Parathyroid adenoma (tissue), 2 donors: ENCODE data around the gene DPCD.
"Not testable (repeated sequence)": the region's sequence is repeated elsewhere in the genome, so short reads cannot be mapped to it uniquely, and the experiment has no call there.

Source experiments
- H2AFZ ChIP-seq: fragments of 300-600 bp; sonication (generic); one replicate; pipeline ENCODE4 v1.7.0; 2017; ENCODE audit warnings: antibody characterized with exemption, mild to moderate bottlenecking
- H3K27ac ChIP-seq: fragments of 300-600 bp; sonication (generic); one replicate; pipeline ENCODE4 v1.7.0; 2017
- H3K27me3 ChIP-seq: fragments of 300-600 bp; sonication (generic); one replicate; pipeline ENCODE4 v1.7.0; 2017; ENCODE audit warnings: low read length; ENCODE audit not compliant: control insufficient read depth, insufficient read depth
- H3K36me3 ChIP-seq: fragments of 300-600 bp; sonication (generic); one replicate; pipeline ENCODE4 v1.7.0; 2017; ENCODE audit warnings: low read length; ENCODE audit not compliant: control insufficient read depth, insufficient read depth
- H3K4me1 ChIP-seq: fragments of 300-600 bp; sonication (generic); one replicate; pipeline ENCODE4 v1.7.0; 2017; ENCODE audit warnings: control low read depth
- H3K4me2 ChIP-seq: fragments of 300-600 bp; sonication (generic); one replicate; pipeline ENCODE4 v1.7.0; 2017; ENCODE audit warnings: low read length
- H3K4me3 ChIP-seq: fragments of 300-600 bp; sonication (generic); one replicate; pipeline ENCODE4 v1.7.0; 2017; ENCODE audit warnings: low read depth, low read length
- H3K79me2 ChIP-seq: fragments of 300-600 bp; sonication (generic); one replicate; pipeline ENCODE4 v1.7.0; 2017; ENCODE audit warnings: control low read depth
- H3K9ac ChIP-seq: fragments of 300-600 bp; sonication (generic); one replicate; pipeline ENCODE4 v1.7.0; 2017; ENCODE audit warnings: mild to moderate bottlenecking
- H3K9me3 ChIP-seq: fragments of 300-600 bp; sonication (generic); one replicate; pipeline ENCODE4 v1.7.0; 2017; ENCODE audit warnings: low read length; ENCODE audit not compliant: control insufficient read depth
- TF ChIP-seq, protein P1 (sequence below): fragments of 300-600 bp; sonication (generic); IDR thresholded peaks from one replicate; pipeline ENCODE4 v1.7.0; 2017; ENCODE audit warnings: antibody characterized with exemption, mild to moderate bottlenecking
- donor health status: primary hyperparathyroidism.

Gene DPCD

DNA sequence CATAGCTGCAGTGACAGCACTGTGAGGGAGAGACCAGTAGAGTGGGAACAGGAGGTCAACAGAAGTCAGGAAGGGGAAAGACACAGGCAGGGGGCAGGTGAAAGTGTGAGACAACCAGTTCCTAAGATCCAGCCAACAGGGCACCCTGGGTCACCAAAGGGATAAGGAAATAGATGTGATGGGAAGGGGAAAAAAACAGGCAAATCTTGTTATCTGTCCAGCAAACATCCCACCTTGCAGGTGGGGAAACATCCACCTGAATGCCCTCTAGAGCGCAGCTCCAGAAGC lies 42.5 kb downstream of the DPCD start:
- TF ChIP-seq, protein P1, sequence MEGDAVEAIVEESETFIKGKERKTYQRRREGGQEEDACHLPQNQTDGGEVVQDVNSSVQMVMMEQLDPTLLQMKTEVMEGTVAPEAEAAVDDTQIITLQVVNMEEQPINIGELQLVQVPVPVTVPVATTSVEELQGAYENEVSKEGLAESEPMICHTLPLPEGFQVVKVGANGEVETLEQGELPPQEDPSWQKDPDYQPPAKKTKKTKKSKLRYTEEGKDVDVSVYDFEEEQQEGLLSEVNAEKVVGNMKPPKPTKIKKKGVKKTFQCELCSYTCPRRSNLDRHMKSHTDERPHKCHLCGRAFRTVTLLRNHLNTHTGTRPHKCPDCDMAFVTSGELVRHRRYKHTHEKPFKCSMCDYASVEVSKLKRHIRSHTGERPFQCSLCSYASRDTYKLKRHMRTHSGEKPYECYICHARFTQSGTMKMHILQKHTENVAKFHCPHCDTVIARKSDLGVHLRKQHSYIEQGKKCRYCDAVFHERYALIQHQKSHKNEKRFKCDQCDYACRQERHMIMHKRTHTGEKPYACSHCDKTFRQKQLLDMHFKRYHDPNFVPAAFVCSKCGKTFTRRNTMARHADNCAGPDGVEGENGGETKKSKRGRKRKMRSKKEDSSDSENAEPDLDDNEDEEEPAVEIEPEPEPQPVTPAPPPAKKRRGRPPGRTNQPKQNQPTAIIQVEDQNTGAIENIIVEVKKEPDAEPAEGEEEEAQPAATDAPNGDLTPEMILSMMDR, result no peak
- H2AFZ ChIP-seq, result no peak overlapping the region
- no peaks in the 10 kb centered on the region for H3K9me3 ChIP-seq
- no peaks in the 10 kb centered on the region for H3K27me3 ChIP-seq
- H3K9ac ChIP-seq, result no peak overlapping the region
- no peaks in the 10 kb centered on the region for H3K4me1 ChIP-seq
- no peaks in the 10 kb centered on the region for H3K36me3 ChIP-seq
- peaks cover 40% of the 10 kb centered on the region for H3K79me2 ChIP-seq
- H3K4me2 ChIP-seq, result no peak overlapping the region
- no peak overlapping the region for H3K27ac ChIP-seq
- H3K4me3 ChIP-seq, result no peak overlapping the region

DNA sequence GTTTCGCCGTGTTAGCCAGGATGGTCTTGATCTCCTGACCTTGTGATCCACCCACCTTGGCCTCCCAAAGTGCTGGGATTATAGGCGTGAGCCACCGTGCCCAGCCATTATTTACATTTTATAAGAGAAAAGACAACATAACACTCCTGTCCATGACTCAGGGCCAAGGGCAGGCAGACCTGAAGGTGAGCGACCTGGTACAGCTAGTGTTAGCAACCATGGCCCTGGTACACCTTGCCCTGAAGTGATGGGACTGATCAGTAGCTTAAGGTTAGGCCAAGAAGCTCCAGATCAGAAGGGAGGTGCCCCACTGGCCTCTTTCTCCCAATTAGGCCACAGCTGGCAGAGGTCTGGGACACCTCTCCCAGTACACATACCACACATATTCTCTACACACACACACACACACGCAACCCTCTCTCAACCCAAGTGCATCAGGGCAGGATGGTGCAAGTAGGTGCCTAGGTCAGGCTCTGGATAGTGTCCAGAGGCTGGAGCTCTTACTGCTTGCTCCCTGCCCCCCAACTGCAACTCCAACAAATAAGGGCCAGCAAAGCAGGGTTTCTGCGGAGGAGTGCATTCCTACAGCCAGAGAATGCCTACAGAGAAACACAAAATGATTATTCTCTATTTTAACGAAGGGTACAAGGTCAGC lies 43.8 kb downstream of the DPCD start:
- H3K79me2 ChIP-seq, result peaks cover 46% of the 10 kb centered on the region
- H3K4me2 ChIP-seq, result no peak overlapping the region
- H3K36me3 ChIP-seq, result no peaks in the 10 kb centered on the region
- no peaks in the 10 kb centered on the region for H3K4me1 ChIP-seq
- TF ChIP-seq, protein P1, result no peak
- H3K27me3 ChIP-seq, result no peaks in the 10 kb centered on the region
- no peak overlapping the region for H3K27ac ChIP-seq
- H3K9me3 ChIP-seq, result no peaks in the 10 kb centered on the region
- no peak overlapping the region for H3K9ac ChIP-seq
- no peak overlapping the region for H3K4me3 ChIP-seq
- H2AFZ ChIP-seq, result no peak overlapping the region

DNA sequence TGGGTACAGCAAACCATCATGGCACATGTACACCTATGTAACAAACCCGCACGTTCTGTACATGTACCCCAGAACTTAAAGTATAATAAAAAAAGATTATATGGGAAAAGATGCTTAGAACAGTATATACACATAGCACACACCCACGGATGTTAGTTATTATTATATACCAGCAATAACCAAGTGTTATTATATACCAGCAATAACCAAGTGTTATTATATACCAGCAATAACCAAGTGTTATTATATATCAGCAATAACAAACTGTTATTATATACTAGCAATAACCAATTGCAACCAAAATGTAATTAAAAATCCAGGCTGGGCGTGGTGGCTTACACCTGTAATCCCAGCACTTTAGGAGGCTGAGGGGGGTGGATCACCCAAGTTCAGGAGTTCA lies 45.4 kb downstream of the DPCD start:
- not testable (repeated sequence) for H3K27ac ChIP-seq, H3K4me3 ChIP-seq, H3K4me1 ChIP-seq, H3K9ac ChIP-seq, H3K36me3 ChIP-seq, H3K9me3 ChIP-seq, H3K4me2 ChIP-seq, H2AFZ ChIP-seq, H3K27me3 ChIP-seq
- peaks cover 37% of the 10 kb centered on the region for H3K79me2 ChIP-seq

DNA sequence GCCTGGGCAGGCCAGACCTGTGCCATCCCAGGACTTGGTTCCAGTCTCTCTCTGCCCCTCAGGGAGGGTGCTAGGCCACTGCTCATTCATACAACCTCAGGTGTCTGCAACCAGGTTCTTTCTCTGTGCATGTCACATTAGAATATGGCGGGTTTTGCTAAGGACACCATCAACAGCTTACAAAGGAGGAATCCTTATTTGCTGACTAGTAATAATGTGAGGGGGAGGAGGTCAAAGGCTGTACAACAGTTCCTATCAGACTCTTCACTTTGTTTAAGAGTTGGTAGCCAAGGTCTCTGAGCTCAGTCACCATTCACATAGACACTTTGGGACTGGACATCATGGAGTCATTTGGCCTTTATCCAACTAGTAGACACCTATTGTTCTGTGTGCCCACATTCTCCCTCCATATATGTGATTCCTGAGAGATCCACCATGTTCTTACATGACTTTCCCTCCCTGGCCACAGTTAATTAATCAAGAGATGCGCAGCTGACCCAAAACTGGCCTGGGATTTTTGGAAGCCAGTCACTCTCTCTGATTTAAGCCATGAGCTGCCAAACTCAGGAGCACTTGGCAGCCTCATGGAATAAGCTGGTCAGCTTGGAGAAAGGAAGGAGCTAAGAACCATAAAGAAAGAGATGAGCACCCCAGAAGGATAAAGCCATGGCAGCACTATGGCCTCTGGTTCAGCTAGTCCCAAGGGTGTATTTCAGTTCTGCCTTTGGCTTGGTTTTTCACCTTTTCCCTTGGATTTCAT lies 51.2 kb downstream of the DPCD start:
- TF ChIP-seq, protein P1, result no peak
- Histone ChIP-seq H3K4me1 (no peaks in the 10 kb centered on the region), H3K36me3 (no peaks in the 10 kb centered on the region)

DNA sequence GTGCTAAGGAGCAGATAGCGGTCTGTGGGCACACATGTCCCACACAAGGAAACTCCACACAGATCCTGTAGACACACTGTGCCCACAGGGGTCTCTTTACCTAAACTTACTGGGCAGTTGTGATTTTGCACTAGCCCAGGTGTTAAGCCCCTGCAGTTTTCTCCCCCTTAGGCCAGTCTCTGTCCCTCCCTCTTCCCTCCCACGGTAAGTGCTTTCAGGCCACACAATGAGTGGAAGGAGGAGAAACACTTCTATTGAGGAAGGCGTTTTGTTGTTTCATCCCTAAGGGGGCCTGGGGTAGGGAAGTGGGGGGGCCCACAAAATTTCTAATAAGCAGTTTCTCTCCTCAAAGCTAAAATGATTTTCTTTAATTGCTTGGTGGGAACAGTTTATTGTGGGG lies 55.4 kb downstream of the DPCD start:
- H3K27me3 ChIP-seq, result no peaks in the 10 kb centered on the region
- H3K36me3 ChIP-seq, result no peaks in the 10 kb centered on the region
- peaks cover 3% of the 10 kb centered on the region for H3K4me1 ChIP-seq
- H3K9ac ChIP-seq, result no peak overlapping the region
- H3K27ac ChIP-seq, result no peak overlapping the region
- H3K4me2 ChIP-seq, result no peak overlapping the region
- H3K4me3 ChIP-seq, result no peak overlapping the region
- H3K9me3 ChIP-seq, result no peaks in the 10 kb centered on the region
- TF ChIP-seq, protein P1, result no peak
- peaks cover 36% of the 10 kb centered on the region for H3K79me2 ChIP-seq
- no peak overlapping the region for H2AFZ ChIP-seq

More for the DNA sequence above, 51.2 kb downstream of the DPCD start:
- Histone ChIP-seq H3K4me2 (no peak overlapping the region), H3K79me2 (peaks cover 15% of the 10 kb centered on the region), H3K27ac (no peak overlapping the region), H3K9me3 (no peaks in the 10 kb centered on the region), H3K9ac (no peak overlapping the region), H2AFZ (no peak overlapping the region), H3K4me3 (no peak overlapping the region), H3K27me3 (no peaks in the 10 kb centered on the region)
